Neuron (in vitro differentiated cells): Measurements from ENCODE around the gene LIN37.
"Not testable (repeated sequence)": the region's sequence is repeated elsewhere in the genome, so short reads cannot be mapped to it uniquely, and the experiment has no call there.

Experiments used
- H2AFZ ChIP-seq: one replicate; pipeline ENCODE4 v1.6.1; 2013; ENCODE audit warnings: low read depth, mild to moderate bottlenecking, inconsistent platforms, low read length, moderate library complexity
- H3K27me3 ChIP-seq: one replicate; pipeline ENCODE4 v1.6.1; 2013; ENCODE audit warnings: low read length; ENCODE audit not compliant: insufficient read depth
- H3K36me3 ChIP-seq: one replicate; pipeline ENCODE4 v1.6.1; 2013; ENCODE audit warnings: low read length; ENCODE audit not compliant: insufficient read depth
- H3K4me1 ChIP-seq: one replicate; pipeline ENCODE4 v1.6.1; 2013; ENCODE audit warnings: low read length; ENCODE audit not compliant: insufficient read depth
- H3K4me3 ChIP-seq: 2 replicates; pipeline ENCODE4 v1.5.1; 2013; ENCODE audit warnings: mild to moderate bottlenecking, low read length, moderate library complexity
- H3K9me3 ChIP-seq: one replicate; pipeline ENCODE4 v1.6.1; 2013; ENCODE audit warnings: low read length

LIN37 gene

GRCh38 chr19:35795564-35795963 lies 47.2 kb downstream of the LIN37 start:
- H3K36me3 ChIP-seq, H2AFZ ChIP-seq, H3K4me1 ChIP-seq, H3K4me3 ChIP-seq, H3K9me3 ChIP-seq: not testable (repeated sequence)
- H3K27me3 ChIP-seq: peaks cover 27% of the 10 kb centered on the region

GRCh38 chr19:35796645-35797542 lies 48.5 kb downstream of the LIN37 start:
- no peaks in the 10 kb centered on the region for H3K4me1 ChIP-seq
- peaks cover 27% of the 10 kb centered on the region for H3K27me3 ChIP-seq
- H3K4me3 ChIP-seq: no peak overlapping the region
- H2AFZ ChIP-seq: no peak overlapping the region
- H3K9me3 ChIP-seq: no peaks in the 10 kb centered on the region
- H3K36me3 ChIP-seq: no peaks in the 10 kb centered on the region

GRCh38 chr19:35797663-35798062 lies 49.3 kb downstream of the LIN37 start:
- H3K36me3 ChIP-seq: no peaks in the 10 kb centered on the region
- no peaks in the 10 kb centered on the region for H3K4me1 ChIP-seq
- H3K4me3 ChIP-seq: no peak overlapping the region
- H3K27me3 ChIP-seq: peaks cover 27% of the 10 kb centered on the region
- H3K9me3 ChIP-seq: peaks cover 1% of the 10 kb centered on the region
- H2AFZ ChIP-seq: no peak overlapping the region

GRCh38 chr19:35801828-35802227 lies 53.5 kb downstream of the LIN37 start:
- Histone ChIP-seq H3K4me3 (no peak overlapping the region), H2AFZ (no peak overlapping the region), H3K4me1 (no peaks in the 10 kb centered on the region), H3K9me3 (peaks cover 1% of the 10 kb centered on the region), H3K27me3 (peaks cover 20% of the 10 kb centered on the region), H3K36me3 (no peaks in the 10 kb centered on the region)
